Measurements from ENCODE around the gene A4GALT.

DNA sequence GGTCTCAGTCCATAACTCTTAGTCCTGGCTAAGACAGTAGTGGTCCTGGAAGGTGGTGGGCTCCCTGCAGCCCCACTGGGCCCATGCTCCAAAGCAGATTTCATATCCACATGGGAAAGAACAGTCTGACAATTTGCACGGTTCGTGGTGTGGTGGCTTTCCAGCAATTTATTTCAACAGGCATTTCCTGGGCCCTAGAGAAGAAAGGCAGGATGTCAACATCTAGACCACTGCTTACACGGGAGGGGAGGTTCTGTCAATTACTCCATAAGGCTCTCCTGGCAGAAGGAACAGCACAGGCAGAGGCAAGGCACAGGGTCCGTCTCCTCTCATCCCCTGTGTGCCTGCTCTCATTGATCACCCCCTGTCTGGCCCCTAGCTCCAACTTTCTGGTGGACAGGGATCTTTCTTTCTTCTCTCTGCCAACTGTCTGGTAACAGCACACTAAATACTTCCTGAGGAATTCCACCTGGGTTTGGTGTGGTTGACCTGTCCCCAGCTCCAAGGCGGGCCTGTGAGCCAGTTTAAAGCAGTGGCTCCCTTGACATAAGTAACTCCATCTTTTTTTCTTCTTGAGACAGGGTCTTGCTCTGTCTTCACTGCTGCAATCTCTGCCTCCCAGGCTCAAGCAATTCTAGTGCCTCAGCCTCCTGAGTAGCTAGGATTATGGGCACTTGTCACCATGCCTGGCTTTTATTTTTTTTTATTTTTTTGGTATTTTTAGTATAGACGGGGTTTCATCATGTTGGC is 5.1 kb upstream of the A4GALT start:
- TF ChIP-seq, protein P1, sequence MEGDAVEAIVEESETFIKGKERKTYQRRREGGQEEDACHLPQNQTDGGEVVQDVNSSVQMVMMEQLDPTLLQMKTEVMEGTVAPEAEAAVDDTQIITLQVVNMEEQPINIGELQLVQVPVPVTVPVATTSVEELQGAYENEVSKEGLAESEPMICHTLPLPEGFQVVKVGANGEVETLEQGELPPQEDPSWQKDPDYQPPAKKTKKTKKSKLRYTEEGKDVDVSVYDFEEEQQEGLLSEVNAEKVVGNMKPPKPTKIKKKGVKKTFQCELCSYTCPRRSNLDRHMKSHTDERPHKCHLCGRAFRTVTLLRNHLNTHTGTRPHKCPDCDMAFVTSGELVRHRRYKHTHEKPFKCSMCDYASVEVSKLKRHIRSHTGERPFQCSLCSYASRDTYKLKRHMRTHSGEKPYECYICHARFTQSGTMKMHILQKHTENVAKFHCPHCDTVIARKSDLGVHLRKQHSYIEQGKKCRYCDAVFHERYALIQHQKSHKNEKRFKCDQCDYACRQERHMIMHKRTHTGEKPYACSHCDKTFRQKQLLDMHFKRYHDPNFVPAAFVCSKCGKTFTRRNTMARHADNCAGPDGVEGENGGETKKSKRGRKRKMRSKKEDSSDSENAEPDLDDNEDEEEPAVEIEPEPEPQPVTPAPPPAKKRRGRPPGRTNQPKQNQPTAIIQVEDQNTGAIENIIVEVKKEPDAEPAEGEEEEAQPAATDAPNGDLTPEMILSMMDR (conservative IDR thresholded peaks at IDR 0.05; ENCODE audit: low read length) = no peak
- no peak for TF ChIP-seq EZH2phosphoT487 (IDR thresholded peaks at IDR 0.05; ENCODE audit: borderline replicate concordance, low read depth, low read length)

Measured in OCI-LY7 (cell line).